T47D (cell line): ENCODE data around the gene TAF15.
A peak's percentile ranks its signal among the peaks of the same experiment; 100 is the strongest.

ENCODE experiments used
- DNase-seq, 2 experiments: peaks; one replicate each; pipeline versions ENCODE4 v3.0.0 to v3.0.0-alpha.2; 2011 to 2012; ENCODE audit warnings: low read depth in 1 of 2, low spot score in 1 of 2
- JUND ChIP-seq: IDR thresholded peaks from 2 replicates; pipeline ENCODE4 v1.6.1; 2012; ENCODE audit warnings: low read depth
- in situ Hi-C: cut with HindIII; loops from 2 replicates; pipeline ENCODE4 v1.10.0; 2016; ENCODE audit warnings: low sequenced_read_pairs, low pct_unique_long_range_greater_than_20kb

TAF15 gene

DNA sequence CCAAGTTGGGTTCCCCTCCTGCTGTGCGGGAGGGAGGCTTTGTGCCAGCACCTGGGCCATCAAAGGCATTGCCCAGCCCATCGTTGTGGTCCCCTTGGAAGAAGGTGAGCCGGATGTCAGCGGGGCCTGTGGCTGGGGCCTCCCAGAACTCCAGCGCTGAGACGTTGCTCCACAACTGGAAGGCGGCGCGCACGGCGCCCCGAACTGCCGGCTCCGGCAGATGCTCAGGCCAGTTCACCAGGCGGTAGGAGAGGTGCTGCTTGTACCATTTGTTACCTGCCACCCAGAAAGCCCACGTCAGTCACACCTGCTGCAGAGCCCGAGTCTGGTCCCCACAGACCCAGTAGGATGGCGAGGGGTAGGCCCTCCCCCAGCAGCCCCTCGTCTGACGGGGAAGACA lies 36.2 kb upstream of the TAF15 start:
- no peak for TF ChIP-seq JUND
- DNase-seq, result no peak
- in situ Hi-C loops, result no loop called here

DNA sequence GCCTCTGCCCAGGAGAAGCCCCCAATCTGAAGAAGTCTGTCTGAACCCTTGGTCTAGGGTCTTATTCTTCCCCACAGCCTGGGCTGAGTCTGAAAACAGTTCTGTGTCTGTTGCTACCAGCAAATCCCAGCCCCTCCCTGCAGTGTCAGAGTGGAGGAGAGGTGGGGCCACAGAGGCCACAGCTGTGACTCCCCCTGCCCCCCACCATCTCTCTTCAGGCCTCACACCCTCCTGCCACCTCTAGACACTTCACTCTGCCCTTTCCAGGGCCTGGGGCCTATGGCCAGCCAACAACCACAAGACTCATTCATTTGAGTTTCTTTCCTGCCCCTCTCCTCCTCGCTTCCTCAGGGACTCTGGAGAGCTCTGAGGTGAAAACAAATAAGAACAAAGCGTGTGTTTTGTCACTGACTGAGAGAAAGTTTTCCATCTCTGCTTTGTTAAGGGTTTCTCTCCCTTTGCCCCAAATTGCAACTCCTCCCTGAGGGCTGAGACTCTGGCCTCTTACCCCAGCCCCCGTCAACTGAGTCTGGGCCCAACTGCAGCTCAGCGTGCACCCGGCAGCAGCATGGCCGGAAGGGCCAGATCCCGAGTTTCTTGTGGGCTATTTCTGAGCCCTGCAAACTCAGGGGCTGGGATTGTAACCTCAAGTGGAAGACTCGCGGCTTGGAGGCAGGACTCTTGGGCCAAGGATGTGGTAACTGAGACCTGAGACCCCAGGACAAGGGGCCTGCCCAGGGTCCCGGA lies 35.4 kb upstream of the TAF15 start:
- no peak for TF ChIP-seq JUND
- in situ Hi-C loops, result no loop called here
- DNase-seq, result no peak

DNA sequence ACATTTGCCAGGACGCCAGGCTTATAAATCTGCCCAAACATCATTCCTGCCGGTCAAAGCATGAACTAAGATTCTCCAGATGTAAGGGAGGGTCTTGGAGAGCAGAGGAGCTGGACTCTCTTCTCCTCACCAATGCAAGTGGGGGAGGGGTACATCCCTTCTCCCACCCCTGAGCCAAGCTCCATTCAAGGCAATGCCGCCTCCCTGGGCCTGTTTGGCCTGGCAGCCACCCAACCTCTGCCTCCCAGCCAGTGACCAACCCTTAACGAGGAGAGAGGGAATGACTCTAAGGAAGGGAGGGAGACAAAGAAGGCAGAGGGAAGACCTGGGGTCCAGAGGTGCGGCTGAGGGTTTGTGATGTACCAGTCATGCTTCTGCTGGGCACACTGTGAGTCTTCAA lies 34.8 kb upstream of the TAF15 start:
- TF ChIP-seq JUND, result no peak
- in situ Hi-C loops, result no loop called here
- no peak for DNase-seq

DNA sequence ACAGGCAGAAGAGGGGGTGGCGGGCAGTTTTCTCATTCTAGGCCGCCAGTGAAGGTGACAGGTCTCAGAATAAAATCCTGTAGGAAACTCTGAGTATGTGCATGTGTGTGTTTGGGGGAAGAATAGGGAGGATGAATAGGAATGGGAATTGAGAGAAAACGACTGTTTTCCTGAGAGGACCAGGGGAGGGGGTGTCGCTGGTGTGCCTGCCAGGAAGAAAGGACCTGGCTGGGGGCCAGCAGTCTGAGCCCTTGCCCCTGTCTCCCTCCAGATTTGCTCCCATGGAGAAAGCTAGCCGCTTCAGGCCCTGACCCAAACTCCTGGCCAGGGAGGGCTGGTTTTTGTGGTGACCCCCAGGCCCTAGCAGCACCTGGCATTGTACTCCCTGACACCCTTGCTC lies 34.2 kb upstream of the TAF15 start:
- no peak for TF ChIP-seq JUND
- in situ Hi-C loops, result no loop called here
- DNase-seq, result no peak

DNA sequence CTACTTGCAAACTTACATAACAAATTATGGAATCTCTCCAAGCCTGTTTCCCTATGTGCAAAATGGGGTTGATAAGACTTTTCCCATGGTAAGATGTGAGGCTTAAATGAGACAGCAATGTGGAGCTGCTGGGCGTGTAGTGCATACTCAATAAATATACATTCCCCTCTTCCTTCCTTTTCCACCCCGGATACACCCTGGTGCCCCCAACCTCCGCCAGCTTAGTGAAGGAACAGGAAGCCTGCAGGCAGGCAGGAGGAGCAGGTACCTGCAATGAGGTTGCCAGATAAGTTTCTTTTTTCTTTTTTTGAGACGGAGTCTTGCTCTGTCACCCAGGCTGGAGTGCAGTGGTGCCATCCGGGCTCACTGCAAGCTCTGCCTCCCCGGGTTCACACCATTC lies 33.7 kb upstream of the TAF15 start:
- TF ChIP-seq JUND, result no peak
- in situ Hi-C loops, result no loop called here
- DNase-seq, result no peak

DNA sequence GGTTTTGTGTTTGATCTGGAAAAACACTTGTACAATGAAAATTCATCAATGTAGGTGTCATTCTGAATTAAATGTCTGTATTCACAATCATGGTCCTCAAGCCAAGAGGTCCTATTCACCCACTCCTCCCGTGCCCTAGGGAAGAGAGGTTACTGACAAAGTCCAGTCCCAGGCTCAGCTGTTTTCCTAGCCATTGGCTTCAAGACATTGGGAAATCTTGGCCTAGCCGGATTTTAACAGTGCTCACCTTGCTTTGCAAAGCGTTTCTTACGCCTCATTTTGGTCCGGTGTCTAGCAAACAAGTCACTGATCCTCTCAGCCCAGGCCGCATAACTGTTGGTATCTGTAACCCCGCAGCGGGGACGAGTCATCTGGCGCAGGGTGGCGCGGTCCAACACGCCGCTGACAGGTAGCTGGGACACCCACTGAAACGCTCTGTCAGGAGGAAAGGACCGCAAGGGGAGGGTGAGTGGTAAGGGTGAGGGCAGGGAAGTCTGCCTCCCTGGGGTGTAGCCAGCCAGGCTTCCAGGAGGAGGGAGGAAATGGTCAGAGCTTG lies 30.6 kb upstream of the TAF15 start:
- no peak for DNase-seq
- in situ Hi-C loops, result no loop called here
- TF ChIP-seq JUND, result no peak

DNA sequence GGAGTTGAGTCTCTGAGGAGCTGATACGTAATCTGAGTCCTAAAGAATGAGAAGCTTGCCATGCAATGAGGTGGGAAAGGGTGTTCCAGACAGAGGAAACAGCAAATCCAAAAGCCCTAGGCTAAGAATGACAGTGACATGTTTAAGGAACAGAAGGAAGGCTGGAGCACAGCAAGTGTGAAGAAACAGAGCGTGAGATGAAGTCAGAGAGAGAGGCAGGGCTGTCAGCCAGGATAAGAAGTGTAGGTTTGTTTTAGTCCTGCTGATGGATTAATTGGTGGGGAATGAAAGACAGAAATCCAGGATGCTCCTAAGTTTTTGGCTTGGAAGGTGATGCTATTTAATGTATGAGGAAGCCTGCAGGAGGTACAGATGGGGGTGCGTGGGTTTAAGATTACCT lies 28.3 kb upstream of the TAF15 start:
- in situ Hi-C loops, result no loop called here
- no peak for TF ChIP-seq JUND
- no peak for DNase-seq

DNA sequence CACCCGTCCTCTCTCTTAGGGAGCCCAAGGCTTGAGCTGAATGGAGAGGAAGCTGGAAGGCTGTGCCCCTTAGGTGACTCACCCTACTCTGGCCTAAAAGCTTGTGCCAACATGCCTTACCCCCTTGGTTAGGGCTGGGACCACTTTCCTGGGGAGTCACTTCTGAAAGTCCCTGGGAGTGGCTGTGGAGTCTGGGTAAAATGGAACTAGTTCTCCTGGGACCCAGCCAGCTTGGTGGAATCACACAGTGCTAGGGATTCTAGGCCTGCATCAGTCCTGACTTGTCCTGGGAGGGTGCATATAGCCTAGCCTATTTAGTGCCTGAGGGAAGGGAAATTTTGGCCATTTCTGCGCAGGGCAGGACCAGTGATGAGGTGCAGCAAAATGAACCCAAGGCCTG lies 24.4 kb upstream of the TAF15 start:
- TF ChIP-seq JUND, result no peak
- in situ Hi-C loops, result no loop called here
- no peak for DNase-seq

DNA sequence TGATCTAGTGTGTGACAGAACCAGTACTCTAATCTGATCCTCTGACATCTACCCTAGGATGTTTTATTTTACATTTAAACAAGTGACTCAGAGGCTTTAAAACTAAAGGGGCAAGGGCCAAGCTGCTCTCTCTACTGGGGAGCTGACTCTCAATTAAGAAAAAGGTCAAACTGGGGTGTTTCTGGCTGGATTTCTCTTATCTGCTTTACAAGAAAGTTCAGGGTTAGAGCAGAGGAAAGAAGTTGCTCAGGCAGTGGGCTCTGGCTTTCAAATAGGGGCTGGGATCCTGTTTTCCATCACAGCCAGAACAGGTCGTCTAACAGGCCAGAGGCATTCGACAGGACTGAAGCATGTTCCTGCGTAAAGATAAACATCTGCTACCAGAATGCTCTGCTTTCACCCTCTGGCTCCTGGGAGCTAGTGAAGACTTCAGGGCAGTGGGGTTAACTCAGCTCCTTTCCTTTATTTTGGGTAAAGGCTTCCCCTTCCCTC lies 22.3 kb upstream of the TAF15 start:
- DNase-seq, result peak; percentile 42 to 48
- in situ Hi-C loops, result no loop called here
- no peak for TF ChIP-seq JUND

DNA sequence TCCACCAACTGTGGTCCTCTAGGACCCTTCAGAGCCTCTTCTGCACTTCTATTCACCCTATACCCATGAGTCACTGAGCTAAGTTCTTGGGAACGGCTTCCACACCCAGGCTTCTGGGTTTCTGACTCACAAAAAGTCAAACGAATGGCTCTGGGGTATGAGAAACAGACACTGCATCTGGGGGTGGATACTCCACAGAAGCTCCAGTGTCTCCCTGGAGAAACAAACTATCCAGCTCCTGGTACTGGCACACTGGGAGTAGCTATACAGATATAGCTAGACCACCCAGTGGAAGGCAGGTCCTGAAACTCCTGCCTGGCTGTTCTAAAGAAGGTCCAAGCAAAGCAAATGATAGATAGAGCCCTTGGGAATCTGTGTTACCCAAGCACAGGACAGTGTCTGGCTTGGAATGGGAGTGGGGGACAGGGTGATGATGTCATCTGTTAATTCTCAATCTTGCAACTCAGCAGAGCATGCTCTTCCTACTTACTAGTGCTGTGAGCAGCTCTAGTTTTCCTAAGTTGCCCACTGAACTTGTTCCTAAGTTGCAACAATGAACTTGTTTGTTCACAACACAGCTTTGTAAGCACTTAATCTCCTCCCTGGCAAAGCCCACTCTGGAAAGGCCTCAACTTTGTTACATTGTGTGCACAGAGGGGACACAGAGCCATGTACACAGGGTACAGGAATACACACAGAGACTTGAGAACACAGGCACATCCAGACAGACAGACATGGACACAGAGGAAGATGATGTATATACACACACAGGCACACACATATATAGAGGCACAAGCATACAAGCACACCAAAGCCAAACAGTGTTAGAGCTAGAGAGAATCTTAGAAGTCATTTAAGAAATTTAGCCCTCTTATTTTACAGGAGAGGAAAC lies 20.6 kb upstream of the TAF15 start:
- TF ChIP-seq JUND, result no peak
- in situ Hi-C loops, result no loop called here
- DNase-seq, result no peak

DNA sequence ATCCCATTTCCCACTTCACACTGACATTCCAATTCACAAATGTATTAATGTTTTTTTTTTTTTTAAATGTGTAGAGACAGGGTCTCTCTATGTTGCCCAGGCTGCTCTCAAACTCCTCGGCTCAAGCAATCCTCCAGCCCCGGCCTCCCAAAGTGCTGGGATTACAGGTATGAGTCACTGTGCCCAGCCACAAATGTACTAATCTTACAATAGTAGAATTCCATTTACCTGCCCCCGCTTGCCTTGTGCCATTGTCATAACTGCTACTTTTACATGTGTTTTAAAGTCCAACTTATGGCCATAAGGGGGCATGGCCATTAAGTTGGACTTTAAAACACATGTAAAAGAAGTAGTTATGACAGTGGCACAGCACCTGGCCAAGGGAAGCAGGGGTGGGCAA lies 18.4 kb upstream of the TAF15 start:
- in situ Hi-C loops, result no loop called here
- no peak for TF ChIP-seq JUND
- DNase-seq, result no peak

DNA sequence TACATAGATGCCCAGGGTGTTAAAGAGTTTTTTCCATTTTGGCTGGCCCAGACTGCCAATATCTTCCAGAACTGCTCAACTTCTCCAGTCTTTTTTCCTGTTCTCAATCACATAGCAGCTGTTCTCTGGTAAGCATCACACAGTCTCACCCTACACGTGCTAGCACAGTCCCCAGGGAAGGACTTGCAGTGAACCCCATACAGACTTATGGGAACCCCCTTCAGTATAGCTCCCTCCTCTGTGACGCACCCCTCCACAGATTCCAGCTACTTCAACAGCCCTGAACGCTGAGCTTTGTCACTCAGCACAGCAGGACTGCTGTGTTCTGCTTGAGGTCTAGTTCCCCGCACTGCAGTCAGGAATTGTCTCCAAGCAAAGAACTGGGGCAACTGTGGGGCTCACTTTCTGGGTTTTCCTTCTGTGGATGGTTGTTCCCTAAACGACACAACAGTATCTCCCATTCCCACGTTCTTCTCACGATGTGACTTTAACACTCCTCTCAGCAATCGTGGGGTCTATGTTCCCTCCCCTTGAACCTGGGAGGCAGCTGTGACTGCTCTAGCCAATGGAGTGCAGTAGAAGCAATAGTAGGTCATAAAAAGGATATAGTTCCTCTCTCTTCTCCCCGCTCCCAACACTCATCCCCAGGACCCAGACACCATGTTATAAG lies 17.5 kb upstream of the TAF15 start:
- in situ Hi-C loops, result no loop called here
- DNase-seq, result no peak
- TF ChIP-seq JUND, result no peak

DNA sequence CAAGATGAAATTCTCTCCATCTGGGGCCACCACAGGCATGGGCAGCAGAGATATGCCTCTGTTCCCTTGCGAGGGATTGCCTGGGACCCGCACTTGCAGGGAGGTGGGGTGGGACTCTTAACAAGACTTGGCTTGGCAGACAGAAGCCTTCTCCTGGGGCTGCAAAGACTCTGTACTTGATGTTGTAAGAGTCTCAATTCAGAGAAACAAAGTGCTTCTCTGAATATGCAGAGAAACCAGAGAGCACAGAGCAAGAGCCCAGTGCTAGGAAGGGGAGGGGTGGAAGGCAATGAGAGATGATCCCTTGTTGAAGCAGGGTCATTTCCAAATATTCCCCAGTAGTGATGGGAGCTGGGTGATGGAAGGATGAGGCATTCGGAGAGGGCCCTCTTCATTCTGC lies 16.0 kb upstream of the TAF15 start:
- no peak for DNase-seq
- no peak for TF ChIP-seq JUND
- in situ Hi-C loops, result no loop called here
